GM12878 (cell line): ENCODE measurements around the gene GNL3L. TPM values are rescaled to one million over a fixed set of nuclear protein-coding genes. Genes with fewer than 3 reads are reported as not detected.

ENCODE experiments used
- ATF7 ChIP-seq: fragments of 450-650 bp; IDR thresholded peaks from 2 replicates; pipeline ENCODE4 v1.6.1; 2016; ENCODE audit warnings: low read depth, mild to moderate bottlenecking
- BCL11A ChIP-seq: IDR thresholded peaks from 2 replicates; pipeline ENCODE4 v1.6.1; 2011; ENCODE audit warnings: low read depth, low read length
- BHLHE40 ChIP-seq, 2 experiments: fragments of 450-650 bp in 1 of 2; IDR thresholded peaks; 2 replicates each; pipeline ENCODE4 v1.6.1; 2011 to 2017; ENCODE audit warnings: low read depth in 2 of 2, borderline replicate concordance in 1 of 2, improper control_type of control experiment in 1 of 2, low read length in 1 of 2, mild to moderate bottlenecking in 1 of 2
- CREB1 ChIP-seq: IDR thresholded peaks from 2 replicates; pipeline ENCODE4 v1.6.1; 2012; ENCODE audit warnings: low read depth, mild to moderate bottlenecking, inconsistent platforms
- DPF2 ChIP-seq: fragments of 450-650 bp; IDR thresholded peaks from 2 replicates; pipeline ENCODE4 v1.6.1; 2017; ENCODE audit warnings: mild to moderate bottlenecking
- GATAD2B ChIP-seq: fragments of 450-650 bp; conservative IDR thresholded peaks from 2 replicates; pipeline ENCODE4 v1.6.1; 2017; ENCODE audit warnings: low read depth, mild to moderate bottlenecking, moderate library complexity
- IKZF1 ChIP-seq: fragments of 450-650 bp; conservative IDR thresholded peaks from 2 replicates; pipeline ENCODE4 v1.6.1; 2017; ENCODE audit warnings: antibody characterized with exemption, mild to moderate bottlenecking
- KLF5 ChIP-seq: fragments of 450-650 bp; IDR thresholded peaks from 2 replicates; pipeline ENCODE4 v1.6.1; 2014; ENCODE audit warnings: mild to moderate bottlenecking; ENCODE audit not compliant: partially characterized antibody
- MXI1 ChIP-seq: fragments of 150-350 bp; IDR thresholded peaks from 2 replicates; pipeline ENCODE4 v1.6.1; 2011; ENCODE audit warnings: low read depth, mild to moderate bottlenecking, inconsistent platforms, low read length, improper control_type of control experiment
- PML ChIP-seq: IDR thresholded peaks from 2 replicates; pipeline ENCODE4 v1.6.1; 2012; ENCODE audit warnings: low read length, inconsistent platforms
- POLR2AphosphoS5 ChIP-seq: IDR thresholded peaks from 2 replicates; pipeline ENCODE4 v1.6.1; 2011; ENCODE audit warnings: mild to moderate bottlenecking, low read length, inconsistent platforms
- POU2F2 ChIP-seq: IDR thresholded peaks from 3 replicates; pipeline ENCODE4 v1.6.1; 2011; ENCODE audit warnings: low read depth, mild to moderate bottlenecking, low read length, borderline replicate concordance
- RUNX3 ChIP-seq: IDR thresholded peaks from 2 replicates; pipeline ENCODE4 v1.6.1; 2012; ENCODE audit warnings: low read length, inconsistent platforms
- SRF ChIP-seq, 2 experiments: IDR thresholded peaks; 2 replicates each; pipeline ENCODE4 v1.6.1; 2011; ENCODE audit warnings: low read depth in 2 of 2, low read length in 2 of 2, mild to moderate bottlenecking in 1 of 2, moderate library complexity in 1 of 2
- TAF1 ChIP-seq: IDR thresholded peaks from 2 replicates; pipeline ENCODE4 v1.6.1; 2011; ENCODE audit warnings: mild to moderate bottlenecking, low read depth, low read length, borderline replicate concordance
- TCF12 ChIP-seq: IDR thresholded peaks from 2 replicates; pipeline ENCODE4 v1.6.1; 2011; ENCODE audit warnings: low read depth, mild to moderate bottlenecking, low read length
- YY1 ChIP-seq: IDR thresholded peaks from 2 replicates; pipeline ENCODE4 v1.6.1; 2011; ENCODE audit warnings: low read depth, mild to moderate bottlenecking, low read length
- polyA plus RNA-seq, 11 experiments: library from polyadenylated mRNA; depleted of rRNA in 4 of 11; unstranded in 6 of 11; stranded (reverse) in 5 of 11; fragments of >200 nt; fragmentation: Nextera tagmentation in 4 of 11; fragmentation: Illumina TruSeq in 1 of 11; extraction: Ambion mirVana in 4 of 11; extraction: Trizol in 1 of 11; gene quantifications; 1 replicate in 1 of 11; 2 replicates in 10 of 11; pipeline versions ENCODE4 v1.2.1 to v1.2.3, GENCODE V29; 2011 to 2016; ENCODE audit warnings: inconsistent platforms in 2 of 11, missing spikeins in 2 of 11, low read depth in 1 of 11
- total RNA-seq, 4 experiments: library from RNA; depleted of rRNA in 3 of 4; stranded (reverse); fragments of >200 nt in 3 of 4; fragmentation: Illumina TruSeq in 1 of 4; extraction: Trizol in 1 of 4; gene quantifications; 2 replicates each; pipeline versions ENCODE4 v1.2.1 to v1.2.3, GENCODE V29; 2013 to 2021
- TF ChIP-seq, protein P1 (sequence below): fragments of 450-650 bp; IDR thresholded peaks from 2 replicates; pipeline ENCODE4 v1.6.1; 2017; ENCODE audit warnings: mild to moderate bottlenecking, moderate library complexity
- TF ChIP-seq, protein P2 (sequence below): IDR thresholded peaks from 2 replicates; pipeline ENCODE4 v1.6.1; 2012; ENCODE audit warnings: low read depth, low read length, improper control_type of control experiment
- TF ChIP-seq, protein P3 (sequence below): IDR thresholded peaks from 2 replicates; pipeline ENCODE4 v1.6.1; 2012; ENCODE audit warnings: mild to moderate bottlenecking, low read depth, low read length
- TF ChIP-seq, protein P4 (sequence below): IDR thresholded peaks from 2 replicates; pipeline ENCODE4 v1.6.1; 2011; ENCODE audit warnings: low read depth, low read length, improper control_type of control experiment, borderline replicate concordance

The GNL3L gene
- total and polyA plus RNA-seq, 10 of the 15 experiments (the other 5 are each of a cell fraction or from before 2014, with no cell fraction given) = 5.8 to 57.9 (median 29.1) TPM

DNA sequence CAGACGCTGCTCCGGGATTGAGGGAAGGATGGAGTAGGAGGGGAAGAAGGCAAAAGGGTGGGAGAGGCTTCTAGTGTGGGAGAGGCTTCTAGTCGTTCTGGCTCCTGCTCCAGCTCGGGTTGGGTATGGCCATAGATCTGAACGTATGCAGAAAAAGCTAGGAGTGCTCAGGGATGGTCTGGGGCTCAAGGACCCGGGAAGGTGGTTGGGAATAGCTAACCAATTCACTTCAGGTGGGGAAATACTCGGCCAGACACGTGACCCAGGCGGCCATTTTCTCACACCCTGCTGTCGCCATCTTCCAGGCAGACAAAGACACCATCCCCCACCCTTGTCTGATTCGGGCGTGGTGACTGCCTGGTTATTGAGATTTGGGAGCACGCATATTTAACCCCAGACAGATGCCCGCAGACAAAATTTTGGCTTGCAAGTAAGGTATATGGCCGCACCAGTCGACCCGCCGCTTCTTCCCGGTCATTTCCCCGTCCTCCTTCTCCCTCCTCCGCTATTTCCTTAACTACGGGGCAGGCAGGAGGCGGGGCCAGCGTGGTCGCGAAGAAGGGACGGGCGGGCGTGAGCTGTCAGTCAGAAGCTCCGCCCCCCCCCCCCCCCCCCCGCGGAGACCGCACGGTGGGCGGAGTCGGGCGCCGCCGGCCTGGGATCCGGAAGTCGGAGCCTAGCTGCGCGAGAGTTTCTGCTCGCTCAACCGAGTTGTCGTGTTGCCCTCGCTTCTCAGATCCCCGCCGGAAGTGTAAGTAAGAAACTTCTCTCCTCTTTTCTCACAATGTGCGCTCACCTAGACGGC lies at the start of gene GNL3L (continued):
- TF ChIP-seq, protein P1, sequence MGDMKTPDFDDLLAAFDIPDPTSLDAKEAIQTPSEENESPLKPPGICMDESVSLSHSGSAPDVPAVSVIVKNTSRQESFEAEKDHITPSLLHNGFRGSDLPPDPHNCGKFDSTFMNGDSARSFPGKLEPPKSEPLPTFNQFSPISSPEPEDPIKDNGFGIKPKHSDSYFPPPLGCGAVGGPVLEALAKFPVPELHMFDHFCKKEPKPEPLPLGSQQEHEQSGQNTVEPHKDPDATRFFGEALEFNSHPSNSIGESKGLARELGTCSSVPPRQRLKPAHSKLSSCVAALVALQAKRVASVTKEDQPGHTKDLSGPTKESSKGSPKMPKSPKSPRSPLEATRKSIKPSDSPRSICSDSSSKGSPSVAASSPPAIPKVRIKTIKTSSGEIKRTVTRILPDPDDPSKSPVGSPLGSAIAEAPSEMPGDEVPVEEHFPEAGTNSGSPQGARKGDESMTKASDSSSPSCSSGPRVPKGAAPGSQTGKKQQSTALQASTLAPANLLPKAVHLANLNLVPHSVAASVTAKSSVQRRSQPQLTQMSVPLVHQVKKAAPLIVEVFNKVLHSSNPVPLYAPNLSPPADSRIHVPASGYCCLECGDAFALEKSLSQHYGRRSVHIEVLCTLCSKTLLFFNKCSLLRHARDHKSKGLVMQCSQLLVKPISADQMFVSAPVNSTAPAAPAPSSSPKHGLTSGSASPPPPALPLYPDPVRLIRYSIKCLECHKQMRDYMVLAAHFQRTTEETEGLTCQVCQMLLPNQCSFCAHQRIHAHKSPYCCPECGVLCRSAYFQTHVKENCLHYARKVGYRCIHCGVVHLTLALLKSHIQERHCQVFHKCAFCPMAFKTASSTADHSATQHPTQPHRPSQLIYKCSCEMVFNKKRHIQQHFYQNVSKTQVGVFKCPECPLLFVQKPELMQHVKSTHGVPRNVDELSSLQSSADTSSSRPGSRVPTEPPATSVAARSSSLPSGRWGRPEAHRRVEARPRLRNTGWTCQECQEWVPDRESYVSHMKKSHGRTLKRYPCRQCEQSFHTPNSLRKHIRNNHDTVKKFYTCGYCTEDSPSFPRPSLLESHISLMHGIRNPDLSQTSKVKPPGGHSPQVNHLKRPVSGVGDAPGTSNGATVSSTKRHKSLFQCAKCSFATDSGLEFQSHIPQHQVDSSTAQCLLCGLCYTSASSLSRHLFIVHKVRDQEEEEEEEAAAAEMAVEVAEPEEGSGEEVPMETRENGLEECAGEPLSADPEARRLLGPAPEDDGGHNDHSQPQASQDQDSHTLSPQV = 0 out of 2 replicates have a peak, but pooled peaks have one; percentile 26
- no peak for TF ChIP-seq TCF12
- TF ChIP-seq, protein P2, sequence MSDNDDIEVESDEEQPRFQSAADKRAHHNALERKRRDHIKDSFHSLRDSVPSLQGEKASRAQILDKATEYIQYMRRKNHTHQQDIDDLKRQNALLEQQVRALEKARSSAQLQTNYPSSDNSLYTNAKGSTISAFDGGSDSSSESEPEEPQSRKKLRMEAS = 0 out of 2 replicates have a peak, but pooled peaks have one; percentile 43
- no peak for TF ChIP-seq RUNX3
- TF ChIP-seq, protein P3, sequence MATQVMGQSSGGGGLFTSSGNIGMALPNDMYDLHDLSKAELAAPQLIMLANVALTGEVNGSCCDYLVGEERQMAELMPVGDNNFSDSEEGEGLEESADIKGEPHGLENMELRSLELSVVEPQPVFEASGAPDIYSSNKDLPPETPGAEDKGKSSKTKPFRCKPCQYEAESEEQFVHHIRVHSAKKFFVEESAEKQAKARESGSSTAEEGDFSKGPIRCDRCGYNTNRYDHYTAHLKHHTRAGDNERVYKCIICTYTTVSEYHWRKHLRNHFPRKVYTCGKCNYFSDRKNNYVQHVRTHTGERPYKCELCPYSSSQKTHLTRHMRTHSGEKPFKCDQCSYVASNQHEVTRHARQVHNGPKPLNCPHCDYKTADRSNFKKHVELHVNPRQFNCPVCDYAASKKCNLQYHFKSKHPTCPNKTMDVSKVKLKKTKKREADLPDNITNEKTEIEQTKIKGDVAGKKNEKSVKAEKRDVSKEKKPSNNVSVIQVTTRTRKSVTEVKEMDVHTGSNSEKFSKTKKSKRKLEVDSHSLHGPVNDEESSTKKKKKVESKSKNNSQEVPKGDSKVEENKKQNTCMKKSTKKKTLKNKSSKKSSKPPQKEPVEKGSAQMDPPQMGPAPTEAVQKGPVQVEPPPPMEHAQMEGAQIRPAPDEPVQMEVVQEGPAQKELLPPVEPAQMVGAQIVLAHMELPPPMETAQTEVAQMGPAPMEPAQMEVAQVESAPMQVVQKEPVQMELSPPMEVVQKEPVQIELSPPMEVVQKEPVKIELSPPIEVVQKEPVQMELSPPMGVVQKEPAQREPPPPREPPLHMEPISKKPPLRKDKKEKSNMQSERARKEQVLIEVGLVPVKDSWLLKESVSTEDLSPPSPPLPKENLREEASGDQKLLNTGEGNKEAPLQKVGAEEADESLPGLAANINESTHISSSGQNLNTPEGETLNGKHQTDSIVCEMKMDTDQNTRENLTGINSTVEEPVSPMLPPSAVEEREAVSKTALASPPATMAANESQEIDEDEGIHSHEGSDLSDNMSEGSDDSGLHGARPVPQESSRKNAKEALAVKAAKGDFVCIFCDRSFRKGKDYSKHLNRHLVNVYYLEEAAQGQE = no peak
- TF ChIP-seq GATAD2B = peak; percentile 44; the same call in 1 of the 2 replicates
- peak; percentile 53 to 79; a peak in 2 of 4 replicates for TF ChIP-seq BHLHE40 (IDR thresholded peaks at IDR 0.05; ENCODE audit: borderline replicate concordance in 1 of 2, low read depth in 2 of 2, low read length in 1 of 2)
- 0 out of 3 replicates have a peak, but pooled peaks have one; percentile 19 for TF ChIP-seq POU2F2
- TF ChIP-seq PML = peak; percentile 65; the same call in 1 of the 2 replicates
- no peak for TF ChIP-seq MXI1
- TF ChIP-seq IKZF1 = no peak; the same call in 1 of the 2 replicates
- TF ChIP-seq, protein P4, sequence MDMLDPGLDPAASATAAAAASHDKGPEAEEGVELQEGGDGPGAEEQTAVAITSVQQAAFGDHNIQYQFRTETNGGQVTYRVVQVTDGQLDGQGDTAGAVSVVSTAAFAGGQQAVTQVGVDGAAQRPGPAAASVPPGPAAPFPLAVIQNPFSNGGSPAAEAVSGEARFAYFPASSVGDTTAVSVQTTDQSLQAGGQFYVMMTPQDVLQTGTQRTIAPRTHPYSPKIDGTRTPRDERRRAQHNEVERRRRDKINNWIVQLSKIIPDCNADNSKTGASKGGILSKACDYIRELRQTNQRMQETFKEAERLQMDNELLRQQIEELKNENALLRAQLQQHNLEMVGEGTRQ = peak; percentile 63
- no peak for TF ChIP-seq BCL11A
- TF ChIP-seq KLF5 = peak; percentile 66
- peak; percentile 43; the same call in 1 of the 2 replicates for TF ChIP-seq TAF1
- TF ChIP-seq YY1 = peak; percentile 99
- no peak for TF ChIP-seq DPF2
- TF ChIP-seq ATF7 = no peak
- no peak for TF ChIP-seq SRF (IDR thresholded peaks at IDR 0.05; ENCODE audit: low read depth in 2 of 2, low read length in 2 of 2)
- peak; percentile 85 for TF ChIP-seq POLR2AphosphoS5
- no peak for TF ChIP-seq CREB1
